Measurements from ENCODE around the gene ANK3.
A peak's percentile ranks its signal among the peaks of the same experiment; 100 is the strongest.

Gene ANK3

DNA sequence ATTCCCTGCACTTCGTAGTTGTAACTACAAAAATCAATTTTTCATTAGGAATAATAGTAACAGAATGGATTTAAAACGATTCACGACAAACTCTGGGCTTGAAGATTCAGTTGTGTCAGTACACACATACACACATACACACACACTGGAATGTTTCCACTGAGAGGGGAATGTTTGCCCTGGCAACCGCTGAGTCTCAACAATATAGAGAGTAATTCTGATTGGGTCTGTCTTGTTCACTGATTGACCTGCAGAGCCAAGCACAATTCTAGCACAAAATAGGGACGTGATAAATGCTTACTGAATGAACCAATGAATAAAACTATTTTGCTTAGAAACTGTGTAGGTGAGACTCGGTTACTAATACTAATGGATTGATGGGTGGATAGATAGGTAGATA lies 278.9 kb downstream of the ANK3 start:
- TF ChIP-seq POLR2A (IDR thresholded peaks at IDR 0.05; ENCODE audit: low read depth, low read length), result no peak
- FAIRE-seq (no peak), DNase-seq (ENCODE audit: insufficient read length, low spot score) (no peak)

DNA sequence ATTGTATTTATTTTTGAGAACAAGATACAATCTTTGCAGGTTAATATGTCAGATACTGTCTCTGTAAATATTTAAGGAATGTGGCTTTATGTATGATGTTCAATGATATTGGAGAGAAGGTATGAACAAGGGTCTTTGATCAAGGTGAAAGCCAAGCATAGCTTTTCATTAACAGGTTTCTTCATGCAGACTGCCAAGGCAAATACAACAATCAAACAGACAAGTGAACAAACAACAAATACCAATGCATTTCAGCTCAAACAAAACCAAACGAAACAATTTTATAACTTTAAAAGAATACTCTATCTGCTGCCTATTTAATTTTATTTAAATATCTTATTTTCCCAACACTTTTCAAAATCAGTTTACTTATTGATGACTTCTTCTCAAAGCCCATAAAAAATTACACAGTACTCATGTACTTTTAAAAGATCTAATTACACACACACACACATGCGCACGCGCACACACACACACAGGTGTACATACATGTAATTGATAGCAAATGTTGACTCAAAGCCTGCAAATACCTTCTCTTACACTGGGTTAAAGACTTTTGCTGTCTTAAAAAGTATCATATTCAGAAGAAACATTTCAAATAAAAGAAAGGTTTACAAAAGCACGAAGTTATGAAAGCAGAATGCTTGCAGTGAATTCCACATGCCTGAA lies 282.2 kb downstream of the ANK3 start:
- no peak for TF ChIP-seq POLR2A (IDR thresholded peaks at IDR 0.05; ENCODE audit: low read depth, low read length)
- DNase-seq (ENCODE audit: insufficient read length, low spot score) (no peak), FAIRE-seq (peak; percentile 61)

GRCh38 chr10:60105295-60105695 lies 284.4 kb downstream of the ANK3 start:
- FAIRE-seq (no peak), DNase-seq (ENCODE audit: insufficient read length, low spot score) (no peak)
- TF ChIP-seq POLR2A (IDR thresholded peaks at IDR 0.05; ENCODE audit: low read depth, low read length), result no peak

GRCh38 chr10:60101821-60102220 lies 287.9 kb downstream of the ANK3 start:
- peak; percentile 43 for FAIRE-seq
- TF ChIP-seq POLR2A (IDR thresholded peaks at IDR 0.05; ENCODE audit: low read depth, low read length), result no peak
- DNase-seq (ENCODE audit: insufficient read length, low spot score), result no peak

- DNase-seq (ENCODE audit: insufficient read length, low spot score) (peak; percentile 26), FAIRE-seq (peak; percentile 94)
- no peak for TF ChIP-seq POLR2A (IDR thresholded peaks at IDR 0.05; ENCODE audit: low read depth, low read length)
Measured at GRCh38 chr10:60099998-60100747, 289.5 kb downstream of the ANK3 start.

GRCh38 chr10:60098677-60099601 lies 290.7 kb downstream of the ANK3 start:
- no peak for DNase-seq (ENCODE audit: insufficient read length, low spot score)
- FAIRE-seq, result peak; percentile 87
- no peak for TF ChIP-seq POLR2A (IDR thresholded peaks at IDR 0.05; ENCODE audit: low read depth, low read length)

GRCh38 chr10:60096761-60097513 lies 292.7 kb downstream of the ANK3 start:
- no peak for DNase-seq (ENCODE audit: insufficient read length, low spot score)
- peak; percentile 53 for FAIRE-seq
- no peak for TF ChIP-seq POLR2A (IDR thresholded peaks at IDR 0.05; ENCODE audit: low read depth, low read length)

DNA sequence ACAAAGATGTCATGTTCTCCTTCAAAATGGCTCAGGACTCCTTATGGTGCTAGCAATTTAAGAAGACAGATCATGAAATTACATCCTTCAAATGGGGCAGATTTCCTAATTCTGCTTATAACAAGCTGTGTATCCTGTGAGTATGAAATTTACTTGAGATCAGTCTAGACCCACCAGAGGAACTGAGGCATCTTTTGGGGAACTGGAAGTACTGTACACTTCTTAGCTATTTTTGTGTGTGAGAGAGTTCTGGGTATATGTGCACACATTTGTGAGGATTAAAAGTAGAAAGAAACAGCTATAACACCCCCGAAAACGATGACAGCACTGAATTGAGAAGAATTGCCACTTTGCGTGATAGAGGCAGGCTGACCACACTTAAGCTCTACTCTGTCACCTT lies 296.4 kb downstream of the ANK3 start:
- FAIRE-seq (peak; percentile 38), DNase-seq (ENCODE audit: insufficient read length, low spot score) (no peak)
- no peak for TF ChIP-seq POLR2A (IDR thresholded peaks at IDR 0.05; ENCODE audit: low read depth, low read length)

DNA sequence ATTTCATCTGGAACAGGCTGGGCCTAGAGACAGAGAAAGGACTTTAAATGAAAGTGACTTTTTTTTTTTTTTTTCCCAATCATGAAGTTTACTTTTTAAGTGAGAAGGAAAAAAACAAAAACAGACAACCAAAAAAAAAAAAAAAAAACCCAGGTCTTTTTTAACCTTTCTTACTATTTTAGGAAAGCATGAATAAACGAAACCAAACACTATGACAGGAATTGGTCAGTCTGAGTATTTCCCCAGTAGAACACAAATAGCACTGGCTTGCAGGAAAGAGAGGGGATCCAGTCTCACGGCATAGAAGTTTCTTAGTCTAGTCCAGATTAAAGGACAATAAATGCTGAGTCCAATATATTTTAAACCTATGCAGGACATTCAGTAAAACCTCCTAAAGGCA lies 302.8 kb downstream of the ANK3 start:
- FAIRE-seq, result peak; percentile 43
- no peak for TF ChIP-seq POLR2A (IDR thresholded peaks at IDR 0.05; ENCODE audit: low read depth, low read length)
- DNase-seq (ENCODE audit: insufficient read length, low spot score), result no peak

- no peak for FAIRE-seq
- no peak for TF ChIP-seq POLR2A (IDR thresholded peaks at IDR 0.05; ENCODE audit: low read depth, low read length)
- DNase-seq (ENCODE audit: insufficient read length, low spot score), result no peak
Measured at GRCh38 chr10:60086421-60086820, 303.3 kb downstream of the ANK3 start.

- DNase-seq (ENCODE audit: insufficient read length, low spot score) (no peak), FAIRE-seq (peak; percentile 95)
- TF ChIP-seq POLR2A (IDR thresholded peaks at IDR 0.05; ENCODE audit: low read depth, low read length), result no peak
Measured at GRCh38 chr10:60082744-60083344, 306.8 kb downstream of the ANK3 start.

DNA sequence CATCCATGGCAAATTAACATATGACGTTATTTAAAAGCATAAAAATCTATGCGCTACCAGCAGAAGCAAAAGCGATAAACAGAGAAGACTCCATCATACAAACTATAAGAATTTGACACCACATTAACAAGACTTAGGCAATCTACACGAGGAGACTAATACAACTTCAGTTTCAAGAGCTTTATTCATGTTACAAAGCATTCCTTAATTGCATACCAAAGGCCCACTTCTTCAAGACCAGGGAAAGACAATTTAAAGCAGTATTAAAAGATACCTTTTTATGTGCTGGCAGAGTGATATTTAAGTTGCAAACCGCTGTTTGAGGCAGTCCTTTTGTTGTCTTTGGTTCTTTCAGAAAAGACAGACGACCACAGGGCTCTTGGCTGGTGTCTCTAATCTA lies 307.3 kb downstream of the ANK3 start:
- DNase-seq (ENCODE audit: insufficient read length, low spot score) (no peak), FAIRE-seq (no peak)
- no peak for TF ChIP-seq POLR2A (IDR thresholded peaks at IDR 0.05; ENCODE audit: low read depth, low read length)

All from H54 (cell line).